Body of pancreas (tissue), 4 donors: Measurements from ENCODE around the gene IL22RA1.

Source experiments
- CTCF ChIP-seq, 7 experiments: fragments of 450-650 bp in 4 of 7; fragments of 200-600 bp in 3 of 7; sonication (generic) in 3 of 7; IDR thresholded peaks; one replicate each; pipeline ENCODE4 v1.5.1; 2016 to 2019; ENCODE audit warnings: antibody characterized with exemption in 7 of 7
- POLR2A ChIP-seq, 3 donors: fragments of 450-650 bp; IDR thresholded peaks; one replicate each; pipeline ENCODE4 v1.6.1; 2016; ENCODE audit warnings: antibody characterized with exemption in 3 of 3, mild to moderate bottlenecking in 2 of 3

- TF ChIP-seq CTCF (IDR thresholded peaks at IDR 0.05) (no peak), POLR2A (IDR thresholded peaks at IDR 0.05) (no peak)
These were observed 21.1 kb upstream of the IL22RA1 start for GRCh38 chr1:24164004-24164403.
